H9 (cell line): ENCODE results near the gene COL4A2. TPM values are rescaled to one million over a fixed set of nuclear protein-coding genes. Genes with fewer than 3 reads are reported as not detected.

Source experiments
- DNase-seq: peaks from one replicate; pipeline ENCODE4 v3.0.0-alpha.2; 2017
- H2AFZ ChIP-seq: one replicate; pipeline ENCODE4 v1.6.1; 2013; ENCODE audit warnings: mild to moderate bottlenecking, low read length, control low read depth, moderate library complexity
- H2AK5ac ChIP-seq: 2 replicates; pipeline ENCODE4 v1.6.1; 2013; ENCODE audit warnings: low read length, control low read depth, mixed read lengths; ENCODE audit not compliant: insufficient read length
- H2BK120ac ChIP-seq: one replicate; pipeline ENCODE4 v1.6.1; 2013; ENCODE audit warnings: low read depth, mild to moderate bottlenecking, low read length, control low read depth, inconsistent platforms; ENCODE audit not compliant: poor library complexity, severe bottlenecking
- H2BK12ac ChIP-seq: 2 replicates; pipeline ENCODE4 v1.6.1; 2013; ENCODE audit warnings: low read length, control low read depth, mixed read lengths, low read depth; ENCODE audit not compliant: insufficient read length
- H2BK15ac ChIP-seq: 2 replicates; pipeline ENCODE4 v1.6.1; 2013; ENCODE audit warnings: low read depth, low read length, control low read depth
- H2BK20ac ChIP-seq: one replicate; pipeline ENCODE4 v1.6.1; 2013; ENCODE audit warnings: low read depth, mild to moderate bottlenecking, low read length, control low read depth, inconsistent platforms; ENCODE audit not compliant: poor library complexity, severe bottlenecking
- H2BK5ac ChIP-seq: 2 replicates; pipeline ENCODE4 v1.6.1; 2013; ENCODE audit warnings: low read length, control low read depth, mixed read lengths; ENCODE audit not compliant: insufficient read length
- H3K14ac ChIP-seq: 2 replicates; pipeline ENCODE4 v1.6.1; 2013; ENCODE audit warnings: low read length, control low read depth; ENCODE audit not compliant: insufficient read depth
- H3K18ac ChIP-seq: 2 replicates; pipeline ENCODE4 v1.6.1; 2013; ENCODE audit warnings: low read depth, mild to moderate bottlenecking, mixed read lengths, low read length, control low read depth; ENCODE audit not compliant: insufficient read length
- H3K23ac ChIP-seq: 2 replicates; pipeline ENCODE4 v1.6.1; 2013; ENCODE audit warnings: low read length, control low read depth, mixed read lengths, low read depth; ENCODE audit not compliant: insufficient read length
- H3K23me2 ChIP-seq: 2 replicates; pipeline ENCODE4 v1.6.1; 2013; ENCODE audit warnings: low read depth, mild to moderate bottlenecking, mixed read lengths, low read length, control low read depth; ENCODE audit not compliant: insufficient read length, poor library complexity, severe bottlenecking
- H3K27ac ChIP-seq: 2 replicates; pipeline ENCODE4 v1.5.1; 2013; ENCODE audit warnings: low read length, control low read depth, mixed read lengths, low read depth; ENCODE audit not compliant: insufficient read length
- H3K27me3 ChIP-seq: 2 replicates; pipeline ENCODE4 v1.6.1; 2013; ENCODE audit warnings: low read length, control low read depth, inconsistent platforms; ENCODE audit not compliant: insufficient read depth
- H3K4ac ChIP-seq: 2 replicates; pipeline ENCODE4 v1.6.1; 2013; ENCODE audit warnings: low read depth, mild to moderate bottlenecking, control low read depth, inconsistent platforms, low read length, moderate library complexity
- H3K4me1 ChIP-seq: 2 replicates; pipeline ENCODE4 v1.6.1; 2013; ENCODE audit warnings: low read length, control low read depth, inconsistent platforms; ENCODE audit not compliant: insufficient read depth
- H3K4me2 ChIP-seq: 2 replicates; pipeline ENCODE4 v1.6.1; 2013; ENCODE audit warnings: low read length, control low read depth, mixed read lengths; ENCODE audit not compliant: insufficient read length, insufficient read depth
- H3K56ac ChIP-seq: 2 replicates; pipeline ENCODE4 v1.6.1; 2013; ENCODE audit warnings: low read depth, mild to moderate bottlenecking, mixed read lengths, low read length, control low read depth; ENCODE audit not compliant: insufficient read length
- H3K79me1 ChIP-seq: 2 replicates; pipeline ENCODE4 v1.6.1; 2013; ENCODE audit warnings: low read depth, mild to moderate bottlenecking, moderate library complexity, low read length, control low read depth, inconsistent platforms; ENCODE audit not compliant: insufficient read depth, poor library complexity, severe bottlenecking
- H3K79me2 ChIP-seq: 2 replicates; pipeline ENCODE4 v1.6.1; 2013; ENCODE audit warnings: low read length, control low read depth, inconsistent platforms; ENCODE audit not compliant: insufficient read depth
- H3K9ac ChIP-seq: 2 replicates; pipeline ENCODE4 v1.6.1; 2013; ENCODE audit warnings: low read length, control low read depth, mixed read lengths; ENCODE audit not compliant: insufficient read length; ENCODE audit errors: extremely low read depth
- H3K9me3 ChIP-seq: one replicate; pipeline ENCODE4 v1.6.1; 2013; ENCODE audit warnings: low read depth, low read length, inconsistent platforms; ENCODE audit not compliant: control insufficient read depth
- H3T11ph ChIP-seq: one replicate; pipeline ENCODE4 v1.6.1; 2013; ENCODE audit warnings: mild to moderate bottlenecking, low read length, control low read depth, inconsistent platforms
- H4K20me1 ChIP-seq: one replicate; pipeline ENCODE4 v1.6.1; 2013; ENCODE audit not compliant: control insufficient read depth, insufficient read length, insufficient read depth
- H4K5ac ChIP-seq: 2 replicates; pipeline ENCODE4 v1.6.1; 2013; ENCODE audit warnings: low read depth, mild to moderate bottlenecking, mixed read lengths, low read length, control low read depth; ENCODE audit not compliant: insufficient read length
- H4K8ac ChIP-seq: replicated peaks from 2 replicates; pipeline ENCODE4 v1.6.1; 2013; ENCODE audit warnings: low read length, control low read depth, mixed read lengths, low read depth; ENCODE audit not compliant: insufficient read length
- H4K91ac ChIP-seq: 2 replicates; pipeline ENCODE4 v1.6.1; 2013; ENCODE audit warnings: low read depth, mild to moderate bottlenecking, moderate library complexity, mixed read lengths, low read length, control low read depth; ENCODE audit not compliant: insufficient read length
- H3K27ac Mint-ChIP-seq, 3 experiments: 2 replicates in 2 of 3; 3 replicates in 1 of 3; pipeline ENCODE4 v1.8.0; 2020 to 2021; ENCODE audit warnings: mixed read lengths in 3 of 3, mild to moderate bottlenecking in 1 of 3, moderate library complexity in 1 of 3
- H3K27me3 Mint-ChIP-seq: 2 replicates; pipeline ENCODE4 v1.8.0; 2021; ENCODE audit warnings: low read depth, mild to moderate bottlenecking, moderate library complexity, mixed read lengths
- H3K36me3 Mint-ChIP-seq, 3 experiments: 2 replicates in 2 of 3; 3 replicates in 1 of 3; pipeline ENCODE4 v1.8.0; 2020 to 2021; ENCODE audit warnings: low read depth in 3 of 3, mixed read lengths in 3 of 3; ENCODE audit not compliant: insufficient read depth in 1 of 3
- H3K4me1 Mint-ChIP-seq, 2 experiments: 2 replicates each; pipeline ENCODE4 v1.8.0; 2020; ENCODE audit warnings: mixed read lengths in 2 of 2
- H3K4me3 Mint-ChIP-seq, 2 experiments: 2 replicates in 1 of 2; 3 replicates in 1 of 2; pipeline ENCODE4 v1.8.0; 2020 to 2021; ENCODE audit warnings: mild to moderate bottlenecking in 2 of 2, mixed read lengths in 2 of 2, moderate library complexity in 1 of 2
- H3K9me3 Mint-ChIP-seq, 2 experiments: 2 replicates in 1 of 2; 3 replicates in 1 of 2; pipeline ENCODE4 v1.8.0; 2020; ENCODE audit warnings: mild to moderate bottlenecking in 2 of 2, mixed read lengths in 2 of 2, moderate library complexity in 1 of 2
- WGBS: extraction: QIAGEN DNeasy Blood & Tissue Kit; methylation state at CpG from one replicate; pipeline ENCODE4 v1.1.7; 2013; ENCODE audit warnings: missing lambda C conversion rate, low lambda C conversion rate, mixed read lengths; ENCODE audit not compliant: insufficient read length; ENCODE audit errors: extremely low coverage; 5-methylcytosine and 5-hydroxymethylcytosine counted together
- total RNA-seq: library from RNA; stranded (reverse); gene quantifications from 2 replicates; pipeline ENCODE4 v1.2.1, GENCODE V29; 2021
- TF ChIP-seq, protein P1 (sequence below): fragments of 200-600 bp; sonication (generic); conservative IDR thresholded peaks from 3 replicates; pipeline ENCODE4 v1.8.0; 2021; ENCODE audit warnings: antibody characterized with exemption, mild to moderate bottlenecking

Gene COL4A2
- total RNA-seq, 1 experiment from 2014 or later: 76.5 TPM

DNA sequence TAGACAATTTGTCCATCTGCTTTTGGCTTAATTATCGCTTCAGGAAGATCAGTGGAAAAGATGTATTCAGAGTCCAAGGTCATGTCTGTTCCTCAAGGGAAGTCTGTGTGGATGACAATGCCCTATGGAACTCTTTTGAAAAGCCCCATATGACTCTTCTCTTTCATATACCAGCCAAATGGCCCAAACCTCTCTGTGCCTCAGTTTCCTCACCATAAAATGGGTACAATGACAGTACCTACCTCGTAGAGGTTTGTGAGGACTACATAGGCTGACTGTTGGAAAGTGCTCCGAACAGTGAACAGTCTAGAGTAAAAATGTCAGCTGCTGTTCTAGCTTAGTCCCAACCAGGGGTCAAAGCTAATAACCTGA lies 104.6 kb downstream of the COL4A2 start:
- Histone ChIP-seq H3K23ac (no peak overlapping the region), H3K4ac (no peak overlapping the region), H3K9me3 (no peaks in the 10 kb centered on the region), H3K79me1 (no peaks in the 10 kb centered on the region), H2BK20ac (no peak overlapping the region), H3K23me2 (no peaks in the 10 kb centered on the region), H3K18ac (no peak overlapping the region), H3K27me3 (no peaks in the 10 kb centered on the region), H3K4me1 (peaks cover 5% of the 10 kb centered on the region; the same call in 1 of the 2 replicates), H3K27ac (no peak overlapping the region), H2BK15ac (no peak overlapping the region), H2AK5ac (no peak overlapping the region), H3T11ph (no peak overlapping the region), H2BK120ac (no peak overlapping the region), H3K9ac (no peak overlapping the region), H4K8ac (no peak overlapping the region), H3K79me2 (no peaks in the 10 kb centered on the region), H2BK5ac (no peak overlapping the region), H3K4me2 (no peak overlapping the region), H3K56ac (no peak overlapping the region), H2AFZ (no peak overlapping the region), H4K91ac (no peak overlapping the region), H4K20me1 (no peaks in the 10 kb centered on the region), H3K14ac (no peak overlapping the region), H2BK12ac (no peak overlapping the region), H4K5ac (no peak overlapping the region)
- Mint-ChIP-seq H3K9me3 (no peaks in the 10 kb centered on the region; a peak in 1 of 5 replicates), H3K4me1 (peaks cover 27 to 33% of the 10 kb centered on the region in 2 experiments), H3K4me3 (no peak overlapping the region), H3K27me3 (no peaks in the 10 kb centered on the region), H3K27ac (no peak overlapping the region), H3K36me3 (peaks cover 4 to 14% (median 9%) of the 10 kb centered on the region in 3 experiments; a peak in 5 of 7 replicates)
- WGBS: no CpG with 5 or more reads among the region's 3 CpGs
- TF ChIP-seq, protein P1, sequence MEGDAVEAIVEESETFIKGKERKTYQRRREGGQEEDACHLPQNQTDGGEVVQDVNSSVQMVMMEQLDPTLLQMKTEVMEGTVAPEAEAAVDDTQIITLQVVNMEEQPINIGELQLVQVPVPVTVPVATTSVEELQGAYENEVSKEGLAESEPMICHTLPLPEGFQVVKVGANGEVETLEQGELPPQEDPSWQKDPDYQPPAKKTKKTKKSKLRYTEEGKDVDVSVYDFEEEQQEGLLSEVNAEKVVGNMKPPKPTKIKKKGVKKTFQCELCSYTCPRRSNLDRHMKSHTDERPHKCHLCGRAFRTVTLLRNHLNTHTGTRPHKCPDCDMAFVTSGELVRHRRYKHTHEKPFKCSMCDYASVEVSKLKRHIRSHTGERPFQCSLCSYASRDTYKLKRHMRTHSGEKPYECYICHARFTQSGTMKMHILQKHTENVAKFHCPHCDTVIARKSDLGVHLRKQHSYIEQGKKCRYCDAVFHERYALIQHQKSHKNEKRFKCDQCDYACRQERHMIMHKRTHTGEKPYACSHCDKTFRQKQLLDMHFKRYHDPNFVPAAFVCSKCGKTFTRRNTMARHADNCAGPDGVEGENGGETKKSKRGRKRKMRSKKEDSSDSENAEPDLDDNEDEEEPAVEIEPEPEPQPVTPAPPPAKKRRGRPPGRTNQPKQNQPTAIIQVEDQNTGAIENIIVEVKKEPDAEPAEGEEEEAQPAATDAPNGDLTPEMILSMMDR: no peak
- no peak for DNase-seq
